ENCODE results near the gene RPP25. TPM values are rescaled to one million over a fixed set of nuclear protein-coding genes. Genes with fewer than 3 reads are reported as not detected.
A peak's percentile ranks its signal among the peaks of the same experiment; 100 is the strongest.

RPP25 gene
- total RNA-seq, 1 experiment from 2014 or later = 22.5 TPM

DNA sequence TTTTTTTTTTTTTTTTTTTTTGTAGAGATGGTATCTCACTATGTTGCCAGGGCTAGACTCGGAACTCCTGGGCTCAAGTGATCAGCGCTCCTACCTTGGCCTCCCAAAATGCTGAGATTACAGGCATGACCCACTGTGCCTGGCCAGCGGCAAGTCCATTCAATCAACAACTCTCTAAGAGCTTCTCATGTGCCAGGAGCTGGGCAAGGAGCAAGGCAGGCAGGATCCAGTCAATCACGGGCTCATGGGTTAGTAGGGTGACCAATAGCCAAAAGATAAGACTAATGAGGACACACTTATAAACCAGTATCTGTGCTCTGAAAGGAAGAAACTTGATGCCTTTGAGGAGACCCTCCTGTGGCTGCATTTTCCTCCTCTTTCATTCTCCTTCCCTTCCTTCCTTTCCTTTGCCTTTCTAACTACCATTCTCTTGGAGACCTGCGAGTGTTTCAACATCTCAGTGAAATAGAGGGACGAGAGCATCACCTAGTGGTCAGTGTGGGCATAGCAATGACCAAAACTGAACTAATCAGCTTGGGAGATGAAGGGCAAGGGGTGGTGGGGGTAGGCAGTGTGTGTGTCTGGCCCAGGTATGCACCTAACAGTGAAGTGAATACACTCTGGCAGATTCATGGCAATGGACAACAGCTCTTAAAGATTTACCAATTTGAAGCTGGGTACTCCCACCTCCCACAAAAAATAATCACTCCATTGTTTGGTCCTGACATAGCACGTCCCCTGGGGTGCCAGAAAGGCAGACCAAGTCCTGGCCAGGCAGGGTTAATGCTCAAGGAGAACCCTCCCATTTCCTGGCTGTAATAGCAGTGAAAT is 6.3 kb downstream of the RPP25 start:
- Histone ChIP-seq H3K9me3 (ENCODE audit: low read depth, low read length, poor library complexity, severe bottlenecking) (no peaks in the 10 kb centered on the region), H3K36me3 (ENCODE audit: insufficient read depth, low read length, poor library complexity, severe bottlenecking) (no peaks in the 10 kb centered on the region), H3K4me1 (ENCODE audit: insufficient read depth, low read length, poor library complexity, severe bottlenecking) (peaks cover 17% of the 10 kb centered on the region), H3K4me3 (ENCODE audit: low read depth, low read length, poor library complexity, severe bottlenecking) (no peak overlapping the region), H3K27me3 (replicated peaks; ENCODE audit: insufficient read depth, low read depth, low read length, poor library complexity) (no peaks in the 10 kb centered on the region), H3K27ac (ENCODE audit: low read depth, low read length, poor library complexity, severe bottlenecking) (no peak overlapping the region)
- BruUV-seq (replicated peaks) = no TSS peak
- peak; percentile 86 for DNase-seq (ENCODE audit: low spot score)
- ChIA-PET CTCF (interaction anchor here (0.9 to 1.7 kb wide), 6 partner anchors 13 to 181 kb away, joined by 3 to 21 read pairs (median 4); no protein-coding TSS in a partner anchor), POLR2A (ENCODE audit: low non-redundant PET) (no interaction called here)
- TF ChIP-seq, protein P1, sequence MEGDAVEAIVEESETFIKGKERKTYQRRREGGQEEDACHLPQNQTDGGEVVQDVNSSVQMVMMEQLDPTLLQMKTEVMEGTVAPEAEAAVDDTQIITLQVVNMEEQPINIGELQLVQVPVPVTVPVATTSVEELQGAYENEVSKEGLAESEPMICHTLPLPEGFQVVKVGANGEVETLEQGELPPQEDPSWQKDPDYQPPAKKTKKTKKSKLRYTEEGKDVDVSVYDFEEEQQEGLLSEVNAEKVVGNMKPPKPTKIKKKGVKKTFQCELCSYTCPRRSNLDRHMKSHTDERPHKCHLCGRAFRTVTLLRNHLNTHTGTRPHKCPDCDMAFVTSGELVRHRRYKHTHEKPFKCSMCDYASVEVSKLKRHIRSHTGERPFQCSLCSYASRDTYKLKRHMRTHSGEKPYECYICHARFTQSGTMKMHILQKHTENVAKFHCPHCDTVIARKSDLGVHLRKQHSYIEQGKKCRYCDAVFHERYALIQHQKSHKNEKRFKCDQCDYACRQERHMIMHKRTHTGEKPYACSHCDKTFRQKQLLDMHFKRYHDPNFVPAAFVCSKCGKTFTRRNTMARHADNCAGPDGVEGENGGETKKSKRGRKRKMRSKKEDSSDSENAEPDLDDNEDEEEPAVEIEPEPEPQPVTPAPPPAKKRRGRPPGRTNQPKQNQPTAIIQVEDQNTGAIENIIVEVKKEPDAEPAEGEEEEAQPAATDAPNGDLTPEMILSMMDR (conservative IDR thresholded peaks at IDR 0.05; ENCODE audit: low read depth, low read length) = peak; percentile 99
- no peak for TF ChIP-seq EZH2 (IDR thresholded peaks at IDR 0.05; ENCODE audit: borderline replicate concordance, low read depth, low read length, poor library complexity, severe bottlenecking)
- intact Hi-C loops (cut with micrococcal nuclease; ENCODE audit: unreplicated experiment) = loop anchor here (1.0 to 5.0 kb wide), 2 partner anchors 179 to 313 kb away; no protein-coding TSS in a partner anchor

DNA sequence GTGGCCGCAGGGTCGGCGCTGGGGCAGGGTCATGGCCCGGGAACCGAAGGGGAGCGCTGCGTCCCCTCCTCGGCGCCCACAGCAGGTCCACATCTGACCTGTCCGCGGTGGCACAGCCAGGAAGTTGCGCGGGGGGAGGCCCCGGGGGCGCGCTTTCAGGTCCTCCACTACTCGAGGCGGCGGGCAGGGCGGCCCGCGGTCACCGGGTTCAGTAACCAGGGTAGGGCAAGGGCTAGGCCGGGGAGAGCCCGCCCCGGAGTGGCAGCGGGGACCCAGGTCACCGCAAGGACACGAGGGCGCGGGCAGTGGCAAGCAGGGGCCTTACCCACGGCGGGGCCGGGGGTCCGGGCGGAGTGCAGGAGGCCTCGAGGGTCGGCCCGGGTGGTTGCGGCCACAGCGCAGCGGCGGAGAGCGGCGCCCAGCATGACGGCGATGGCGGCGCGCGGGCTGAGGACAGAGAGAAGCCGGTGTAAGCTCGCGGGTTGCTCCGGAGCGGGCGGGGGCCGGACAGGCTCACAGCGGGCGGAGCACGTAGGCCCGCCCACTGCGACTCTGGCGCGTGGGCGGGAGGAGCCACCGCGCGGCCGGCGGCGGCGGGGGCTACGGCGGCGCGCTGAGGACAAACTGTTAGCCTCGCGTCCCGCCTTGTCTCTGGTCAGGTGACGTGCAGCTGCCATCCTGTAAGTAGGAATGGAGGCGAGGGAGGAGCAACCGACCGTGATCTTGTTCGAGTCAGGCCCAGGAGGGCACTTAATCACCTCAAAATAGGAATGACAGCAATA is 18.8 kb downstream of the RPP25 start, which contains the start of gene COX5A:
Gene COX5A (minus strand): TSS at position 484 of the 782 bp plus-strand sequence. CDS start 59 bp downstream, at position 425.
- BruUV-seq (replicated peaks) = no TSS peak
- no peaks in the 10 kb centered on the region for H3K27me3 ChIP-seq (replicated peaks; ENCODE audit: insufficient read depth, low read depth, low read length, poor library complexity)
- H3K27ac ChIP-seq (ENCODE audit: low read depth, low read length, poor library complexity, severe bottlenecking) = peak within 1 kb of the TSS; percentile 97
- H3K36me3 ChIP-seq (ENCODE audit: insufficient read depth, low read length, poor library complexity, severe bottlenecking) = no peaks in the 10 kb centered on the region
- peak within 1 kb of the TSS; percentile 90 for H3K4me3 ChIP-seq (ENCODE audit: low read depth, low read length, poor library complexity, severe bottlenecking)
- H3K9me3 ChIP-seq (ENCODE audit: low read depth, low read length, poor library complexity, severe bottlenecking) = no peaks in the 10 kb centered on the region
- ChIA-PET POLR2A (ENCODE audit: low non-redundant PET) (no interaction called here), CTCF (interaction anchor here (0.6 kb wide), 1 partner anchor 1969 kb away, joined by 3 read pairs; no protein-coding TSS in a partner anchor)
- peak; percentile 98 for DNase-seq (ENCODE audit: low spot score)
- H3K4me1 ChIP-seq (ENCODE audit: insufficient read depth, low read length, poor library complexity, severe bottlenecking) = peaks cover 3% of the 10 kb centered on the region
- TF ChIP-seq, protein P1 (conservative IDR thresholded peaks at IDR 0.05; ENCODE audit: low read depth, low read length) = no peak
- no peak for TF ChIP-seq EZH2 (IDR thresholded peaks at IDR 0.05; ENCODE audit: borderline replicate concordance, low read depth, low read length, poor library complexity, severe bottlenecking)
- intact Hi-C loops (cut with micrococcal nuclease; ENCODE audit: unreplicated experiment) = no loop called here

DNA sequence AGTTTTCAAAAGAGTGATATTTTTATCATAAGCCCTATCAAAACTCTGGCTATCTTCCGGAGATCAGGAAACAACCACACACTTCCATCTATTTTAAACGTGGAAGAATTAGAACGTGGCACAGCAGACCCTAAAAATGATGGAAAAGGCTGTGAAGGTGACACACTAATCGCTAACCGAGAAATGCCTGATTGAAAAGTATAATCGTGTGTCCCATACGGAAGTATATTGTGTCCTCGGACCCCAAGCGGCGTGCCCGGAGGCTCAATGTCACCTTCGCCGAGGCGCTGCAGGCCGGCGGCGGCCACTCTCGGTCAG is 19.3 kb downstream of the RPP25 start:
- CTCF ChIA-PET = interaction anchor here (0.6 kb wide), 1 partner anchor 1970 kb away, joined by 3 read pairs; no protein-coding TSS in a partner anchor
- H3K4me1 ChIP-seq (ENCODE audit: insufficient read depth, low read length, poor library complexity, severe bottlenecking) = peaks cover 3% of the 10 kb centered on the region
- H3K27ac ChIP-seq (ENCODE audit: low read depth, low read length, poor library complexity, severe bottlenecking) = peak overlapping the region; percentile 97
- peak overlapping the region; percentile 90 for H3K4me3 ChIP-seq (ENCODE audit: low read depth, low read length, poor library complexity, severe bottlenecking)
- no peak for DNase-seq (ENCODE audit: low spot score)
- H3K27me3 ChIP-seq (replicated peaks; ENCODE audit: insufficient read depth, low read depth, low read length, poor library complexity) = no peaks in the 10 kb centered on the region
- POLR2A ChIA-PET (ENCODE audit: low non-redundant PET) = no interaction called here
- H3K9me3 ChIP-seq (ENCODE audit: low read depth, low read length, poor library complexity, severe bottlenecking) = no peaks in the 10 kb centered on the region
- TSS peak; percentile 80 for BruUV-seq (replicated peaks)
- H3K36me3 ChIP-seq (ENCODE audit: insufficient read depth, low read length, poor library complexity, severe bottlenecking) = no peaks in the 10 kb centered on the region
- intact Hi-C loops (cut with micrococcal nuclease; ENCODE audit: unreplicated experiment) = no loop called here
- TF ChIP-seq, protein P1 (conservative IDR thresholded peaks at IDR 0.05; ENCODE audit: low read depth, low read length) = no peak
- no peak for TF ChIP-seq EZH2 (IDR thresholded peaks at IDR 0.05; ENCODE audit: borderline replicate concordance, low read depth, low read length, poor library complexity, severe bottlenecking)

Data from A673 (cell line).